HG03575 (cell line): ENCODE results near the gene MSH2.

ENCODE experiments used
- ATAC-seq: cut with Tn5 transposase; IDR thresholded peaks from one replicate; pipeline ENCODE4 v1.9.1; 2021; ENCODE audit not compliant: unreplicated experiment, insufficient number of reproducible peaks, low FRiP score; ENCODE audit errors: extremely low read depth

Gene MSH2

DNA sequence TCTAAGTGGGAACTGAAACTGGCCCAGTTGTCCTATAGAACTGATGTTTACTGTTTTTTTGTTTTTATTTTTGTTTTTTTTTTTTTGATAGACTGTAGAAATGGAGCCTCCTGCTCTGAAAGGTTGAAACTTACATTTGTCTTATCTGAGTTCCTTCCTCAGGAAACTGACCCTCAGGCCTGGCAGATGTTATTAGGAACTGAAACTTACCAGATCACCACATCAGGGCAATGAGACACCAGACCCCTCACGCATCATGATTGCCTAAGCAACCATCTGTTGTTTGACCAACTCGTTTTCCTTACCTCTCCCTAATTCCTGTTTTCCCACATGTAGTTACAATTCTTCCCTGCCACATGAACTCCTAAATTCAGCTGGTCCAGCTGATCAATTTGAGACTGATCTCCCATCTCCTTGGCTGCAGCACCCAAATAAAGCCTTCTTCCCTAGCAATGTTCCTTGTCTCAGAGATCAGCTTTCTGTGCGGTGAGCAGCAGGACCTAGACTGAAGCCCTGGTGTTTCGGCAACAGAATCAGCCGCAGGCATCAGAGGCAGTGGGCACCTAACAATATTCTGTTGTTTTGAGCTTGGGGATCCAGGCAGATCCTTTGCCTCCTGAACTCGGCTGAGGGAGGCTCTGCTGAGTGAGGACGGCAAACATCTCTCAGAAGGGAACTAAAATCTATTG, 96.8 kb downstream of the MSH2 start:
- ATAC-seq: no peak

DNA sequence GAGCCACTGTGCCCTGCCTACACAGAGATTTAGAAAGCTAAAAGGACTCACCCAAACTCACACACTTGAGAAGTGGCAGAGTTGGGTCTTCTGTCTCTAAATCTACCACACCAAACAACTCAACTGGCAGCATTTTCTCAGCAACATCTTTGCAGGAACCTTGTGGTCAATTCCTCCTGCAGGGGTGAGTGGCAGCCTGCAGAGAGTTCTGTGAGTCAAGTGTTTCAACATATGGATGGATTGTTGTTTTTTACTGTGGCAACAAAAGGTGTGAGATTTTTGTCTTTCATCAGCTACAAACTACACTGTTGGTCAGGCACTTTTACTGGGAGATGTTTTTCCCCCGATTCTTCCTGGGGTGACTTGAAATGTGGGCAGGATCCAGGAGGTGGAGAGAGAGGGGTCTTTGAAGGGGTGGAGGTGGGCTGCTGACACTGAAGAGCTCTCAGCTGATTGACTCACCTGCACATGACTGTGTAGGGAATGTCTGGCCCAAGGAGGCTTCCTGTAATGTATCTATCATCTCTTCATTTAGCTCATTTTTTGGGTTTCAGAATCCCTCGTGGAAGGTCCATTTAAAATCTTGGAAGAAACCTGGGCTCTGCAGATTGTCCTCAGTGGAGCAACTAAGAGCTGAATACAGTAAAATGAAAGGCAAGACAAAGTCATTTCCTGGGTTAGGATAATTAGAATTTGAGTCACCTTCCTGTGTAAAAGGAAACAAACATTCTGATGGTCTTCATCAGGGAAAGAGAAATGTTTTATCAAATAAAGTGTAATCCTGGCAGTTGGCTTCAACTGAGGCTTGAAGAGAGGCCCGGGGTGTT, 98.6 kb downstream of the MSH2 start:
- no peak for ATAC-seq

DNA sequence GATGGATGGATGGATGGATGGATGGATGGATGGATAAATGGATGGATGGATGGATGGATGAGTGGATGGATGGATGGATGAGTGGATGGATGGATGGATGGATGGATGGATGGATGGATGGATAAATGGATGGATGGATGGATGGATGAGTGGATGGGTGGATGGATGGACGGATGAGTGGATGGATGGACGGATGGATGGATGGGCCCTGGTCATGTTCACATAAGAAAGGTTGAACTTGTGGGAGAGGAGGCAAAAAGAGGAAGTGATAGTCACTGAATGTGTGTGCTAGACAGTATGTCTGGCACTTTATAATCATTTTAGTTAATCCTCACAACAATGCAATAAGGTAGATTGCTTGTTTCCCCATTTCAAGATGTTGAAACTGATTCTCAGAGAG, 99.5 kb downstream of the MSH2 start:
- peak; percentile 65 for ATAC-seq

DNA sequence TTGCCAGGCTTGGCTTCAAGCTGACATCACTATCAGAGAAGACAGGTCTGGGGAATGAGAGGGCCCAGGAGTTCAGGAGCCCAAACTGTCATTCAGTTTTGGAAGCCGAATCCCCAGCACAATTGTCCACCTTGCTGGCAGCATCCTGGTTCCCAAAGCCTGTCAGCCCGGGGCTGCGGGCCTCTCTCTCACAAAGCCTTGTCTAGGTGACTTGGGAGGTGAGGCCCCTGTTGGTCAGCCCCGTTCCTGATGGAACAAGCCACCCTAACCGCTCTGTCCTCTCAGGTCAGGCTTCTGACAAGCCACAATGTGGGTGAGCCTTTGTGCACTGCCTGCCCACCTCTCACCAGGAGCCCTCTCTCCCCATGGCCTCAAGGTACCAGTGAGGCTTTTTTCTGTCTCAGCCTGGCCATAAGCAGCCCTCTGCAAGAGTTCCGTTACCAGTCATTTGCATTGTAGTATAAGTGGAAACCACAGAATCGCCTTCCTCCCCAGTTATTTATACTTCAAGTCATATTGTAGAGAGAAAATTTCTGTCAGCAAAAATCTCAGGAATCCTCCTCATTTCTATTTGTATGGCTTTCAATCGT, 100.6 kb downstream of the MSH2 start:
- no peak for ATAC-seq

DNA sequence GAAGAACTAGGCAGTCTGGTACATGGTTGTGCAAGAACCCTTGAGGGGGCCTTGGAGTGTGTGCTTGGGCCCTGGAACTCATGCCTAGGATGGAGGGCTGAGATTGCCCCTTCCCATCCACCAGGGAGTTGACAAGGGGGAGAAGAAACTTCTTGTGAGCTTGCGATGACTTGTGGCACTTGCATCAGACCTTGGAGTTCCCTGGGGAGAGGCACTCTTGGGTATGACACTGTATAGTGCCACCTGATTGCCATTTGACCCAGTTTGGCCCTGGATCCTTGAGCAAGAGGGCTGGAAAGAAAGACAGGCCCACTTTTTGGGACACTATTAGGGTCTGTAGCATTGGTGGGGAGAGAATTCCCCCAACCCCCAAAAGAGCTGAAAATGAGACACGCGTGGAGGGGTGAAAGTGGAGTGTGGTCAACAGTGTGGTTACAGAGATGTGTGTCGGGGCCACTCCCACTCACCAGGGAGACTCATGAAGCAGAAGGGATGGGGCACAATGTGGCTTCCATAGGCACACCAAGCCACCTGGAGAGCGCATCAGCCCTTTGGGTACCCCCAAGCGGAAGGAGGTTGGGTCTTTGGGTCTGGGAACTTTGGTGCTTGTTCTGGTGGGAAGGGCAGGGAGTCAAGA, 101.3 kb downstream of the MSH2 start:
- ATAC-seq: no peak

DNA sequence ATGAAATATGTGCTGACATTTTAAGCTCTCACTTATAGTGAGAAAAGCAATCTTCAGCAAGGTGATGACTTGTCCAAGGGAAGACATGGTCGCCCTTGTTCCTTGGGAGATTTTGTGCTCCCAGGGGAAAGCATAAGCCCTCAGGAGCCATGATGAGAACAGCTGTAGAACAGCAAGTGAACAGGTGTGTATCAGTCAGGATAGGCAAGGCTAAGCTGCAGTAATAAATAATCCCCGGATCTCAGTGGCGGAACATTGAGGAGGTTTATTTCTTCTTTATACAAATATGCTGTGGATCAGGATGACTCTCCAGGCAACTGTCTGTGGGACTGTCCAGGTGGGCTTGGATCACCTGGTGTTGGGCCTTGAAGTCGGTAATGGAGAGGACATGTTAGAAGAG, 103.1 kb downstream of the MSH2 start:
- no peak for ATAC-seq

DNA sequence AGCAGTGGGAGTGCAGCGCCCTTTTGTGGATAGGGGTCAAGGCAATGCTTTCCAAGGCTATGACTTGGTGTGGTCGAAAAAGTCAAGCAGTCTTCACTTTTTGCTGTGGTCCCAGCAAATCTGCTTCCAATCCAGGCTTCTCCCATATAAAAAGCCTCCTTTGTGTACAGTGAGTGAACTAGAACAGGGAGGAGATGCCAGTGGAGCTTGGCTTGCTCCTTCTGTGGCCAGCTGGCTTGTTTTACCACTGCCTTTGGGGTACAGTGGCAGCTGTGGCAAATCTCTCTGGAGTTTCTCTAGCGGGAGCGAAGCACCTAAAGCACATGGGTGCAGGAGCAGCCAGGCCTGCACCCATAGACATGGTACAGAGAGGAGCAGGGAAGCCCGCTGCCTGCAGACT, 103.5 kb downstream of the MSH2 start:
- ATAC-seq: no peak

DNA sequence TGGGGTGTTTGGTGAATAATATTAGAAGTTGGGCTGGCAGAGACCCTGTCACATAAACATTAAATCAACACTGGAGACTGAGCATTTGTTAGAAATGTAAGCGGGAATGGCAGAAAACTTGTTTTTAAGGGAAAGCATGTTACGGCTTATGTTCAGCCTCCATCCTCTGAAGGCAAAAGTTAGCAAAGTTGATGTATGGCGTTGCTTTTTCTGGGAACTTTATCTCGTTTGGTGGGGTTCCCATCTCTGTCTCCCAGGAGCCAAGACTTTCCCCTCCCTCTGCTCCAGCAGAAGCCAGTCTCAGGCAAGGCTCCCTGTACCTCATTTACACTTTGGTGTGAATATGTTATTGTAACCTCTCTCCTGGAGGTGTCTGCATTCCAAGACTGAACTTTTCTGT, 105.1 kb downstream of the MSH2 start:
- ATAC-seq: no peak

DNA sequence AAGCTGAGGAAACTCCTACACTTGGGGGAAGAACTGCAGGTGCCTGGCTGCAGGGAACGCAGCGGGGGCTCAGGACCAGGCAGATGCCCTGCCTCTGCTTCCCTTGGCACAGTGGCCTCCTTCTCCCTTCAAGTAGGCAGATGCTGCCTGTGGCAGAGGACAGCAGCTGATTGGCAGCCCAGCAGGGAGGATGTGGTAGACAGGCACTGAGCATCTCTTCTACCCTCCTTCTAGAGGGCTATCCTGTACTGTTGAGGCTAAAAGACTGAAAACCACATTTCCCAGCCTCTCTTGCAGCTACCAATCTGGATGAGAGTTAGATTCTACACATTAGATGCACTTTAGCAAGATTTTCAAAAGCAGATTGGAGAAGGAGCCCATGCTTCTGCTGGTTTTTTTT, 105.7 kb downstream of the MSH2 start:
- no peak for ATAC-seq

DNA sequence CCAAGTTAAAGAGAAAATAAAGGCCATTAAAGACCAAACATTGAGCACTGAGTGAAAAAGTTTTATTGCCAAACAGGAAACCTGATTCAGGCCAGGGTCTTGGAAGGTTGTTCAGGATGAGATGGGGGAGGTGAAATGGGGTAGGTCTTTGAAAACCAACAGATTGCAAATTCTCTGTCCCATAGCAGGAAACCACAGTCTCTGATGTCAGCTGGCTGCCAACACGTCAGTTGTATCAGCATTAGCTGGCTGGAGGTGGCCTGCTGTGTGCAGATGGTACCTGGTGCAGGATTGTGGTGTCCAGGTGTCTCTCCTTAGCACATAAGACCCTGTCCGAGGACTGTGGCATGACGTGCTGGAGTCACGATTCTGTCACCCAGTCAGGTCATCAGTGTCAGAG, 106.3 kb downstream of the MSH2 start:
- no peak for ATAC-seq

DNA sequence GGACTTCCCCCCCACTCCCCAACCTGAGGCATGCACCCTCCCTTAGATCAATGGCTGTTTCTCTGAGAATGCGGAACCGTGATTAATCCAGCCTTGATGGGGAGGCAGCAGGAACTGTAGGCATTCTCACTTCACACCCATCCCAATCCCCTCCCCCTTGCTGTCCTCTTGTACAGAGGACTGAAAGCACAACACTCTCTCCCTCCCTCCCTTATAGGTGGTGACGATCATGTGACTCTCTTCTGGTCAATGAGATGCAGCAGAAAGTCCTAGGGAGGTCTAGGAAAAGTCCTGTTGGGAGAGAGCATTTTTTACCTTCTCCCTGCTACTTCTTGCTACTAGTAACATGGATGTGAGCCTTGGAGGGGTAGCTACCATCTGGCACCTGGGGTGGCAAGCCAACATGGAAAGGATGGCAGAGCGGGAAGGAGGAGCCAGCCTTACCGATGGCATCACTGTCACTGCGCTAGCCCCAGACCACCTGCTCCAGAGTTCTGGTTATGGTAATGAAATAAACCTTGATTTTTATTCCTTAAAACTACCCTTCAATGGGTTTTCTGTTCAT, 106.9 kb downstream of the MSH2 start:
- no peak for ATAC-seq

DNA sequence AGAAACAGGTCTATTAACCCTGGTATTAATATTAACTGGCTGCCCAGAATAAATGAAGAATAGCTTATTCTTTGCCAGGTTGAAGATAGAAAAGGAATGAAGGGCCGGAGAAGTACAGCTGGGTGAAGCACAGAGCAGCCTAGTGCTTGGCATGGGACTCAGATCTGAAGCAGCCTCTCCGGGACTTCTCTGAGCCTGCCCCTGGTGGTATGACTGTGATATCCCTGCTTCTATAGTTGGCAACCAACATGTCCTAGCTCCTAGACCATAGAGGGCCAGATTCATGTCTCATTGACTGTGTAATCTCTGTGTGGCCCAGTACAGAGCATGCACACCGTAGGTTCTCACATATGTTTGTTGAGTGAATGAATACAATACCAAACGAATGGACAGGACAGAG, 107.8 kb downstream of the MSH2 start:
- no peak for ATAC-seq

DNA sequence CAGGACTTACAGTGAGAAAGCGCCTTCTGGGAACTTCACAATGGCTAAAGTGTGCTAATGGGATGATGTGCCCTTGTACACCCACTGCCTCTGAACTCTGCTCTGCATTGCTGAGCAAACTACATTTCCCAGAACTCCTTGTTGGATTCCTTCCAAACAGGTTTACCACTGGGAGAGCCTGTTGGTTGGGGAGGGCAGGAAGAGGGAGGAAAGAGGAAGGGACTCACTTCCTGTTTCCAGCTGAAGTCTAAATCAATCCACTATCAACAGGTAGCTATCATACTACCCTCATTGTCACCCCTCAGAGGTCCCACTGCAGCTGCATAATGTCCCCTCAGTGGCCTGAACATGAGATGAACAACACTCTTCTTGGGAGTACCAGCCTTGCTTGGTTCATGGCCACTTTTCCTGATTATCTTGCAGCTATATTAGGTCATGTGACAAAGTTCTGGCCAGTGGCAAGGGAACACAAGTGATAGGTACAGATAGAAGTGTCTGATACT, 109.7 kb downstream of the MSH2 start:
- no peak for ATAC-seq

DNA sequence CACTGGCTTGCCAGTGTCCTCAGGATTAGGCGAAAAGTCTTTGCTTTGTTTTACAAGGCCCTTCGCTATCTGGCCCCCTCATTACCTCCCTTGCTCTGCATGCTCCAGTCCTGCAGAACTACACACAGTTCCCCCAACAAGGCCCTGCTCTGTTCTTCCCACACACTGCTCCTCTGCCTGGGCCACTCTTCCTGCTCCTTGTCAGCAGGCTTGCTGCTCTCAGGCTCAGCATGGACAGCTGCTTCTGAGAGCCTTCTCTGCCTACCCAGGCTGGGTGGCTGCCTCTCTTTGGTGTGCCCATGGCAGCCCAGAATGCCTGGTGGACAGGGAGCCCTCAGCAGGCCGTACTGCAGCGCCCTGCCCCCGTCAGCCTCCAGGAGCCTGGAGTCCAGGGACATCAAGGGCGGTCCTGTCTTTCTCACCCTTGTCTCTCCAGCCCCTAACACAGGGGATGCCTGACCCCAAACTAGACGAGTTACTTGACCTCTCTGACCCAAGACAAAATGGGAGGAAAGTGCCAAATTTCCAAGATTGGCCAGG, 111.1 kb downstream of the MSH2 start:
- no peak for ATAC-seq

DNA sequence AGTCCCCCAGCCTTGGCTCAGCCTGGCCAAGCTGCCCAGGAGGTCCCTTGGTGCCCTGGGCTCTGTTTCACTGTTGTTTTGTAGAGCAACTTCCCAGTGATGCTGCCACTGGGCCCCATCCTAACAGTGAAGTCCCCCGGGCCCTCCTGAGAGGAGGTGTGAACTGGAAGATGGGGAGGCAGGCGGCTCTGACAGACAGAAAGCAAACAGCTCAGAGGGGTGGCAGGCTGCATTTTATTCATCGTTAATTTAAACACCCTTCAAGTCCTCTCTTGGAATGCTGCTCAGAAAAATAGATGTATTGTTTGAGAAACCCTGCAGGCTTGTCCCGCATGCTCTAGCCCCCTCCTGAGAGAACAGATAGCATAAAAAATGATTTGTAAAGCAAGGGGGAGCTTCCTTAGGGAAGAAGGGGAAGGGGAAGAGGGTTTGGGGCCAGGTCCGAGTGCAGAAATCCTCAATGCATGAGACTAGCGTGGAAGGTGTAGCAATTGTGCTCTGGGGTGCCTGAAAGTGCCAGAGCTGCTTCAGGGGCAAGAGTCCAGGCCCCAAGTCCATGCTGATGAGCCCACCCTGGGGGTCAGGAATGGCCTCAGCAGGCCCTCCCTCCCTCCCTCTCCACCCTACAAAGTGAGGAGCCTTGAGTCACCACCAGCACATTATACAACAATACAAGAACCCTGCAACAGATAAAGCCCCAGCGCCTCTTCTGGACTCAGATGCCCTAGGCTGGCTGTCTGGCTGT, 113.6 kb downstream of the MSH2 start:
- no peak for ATAC-seq

DNA sequence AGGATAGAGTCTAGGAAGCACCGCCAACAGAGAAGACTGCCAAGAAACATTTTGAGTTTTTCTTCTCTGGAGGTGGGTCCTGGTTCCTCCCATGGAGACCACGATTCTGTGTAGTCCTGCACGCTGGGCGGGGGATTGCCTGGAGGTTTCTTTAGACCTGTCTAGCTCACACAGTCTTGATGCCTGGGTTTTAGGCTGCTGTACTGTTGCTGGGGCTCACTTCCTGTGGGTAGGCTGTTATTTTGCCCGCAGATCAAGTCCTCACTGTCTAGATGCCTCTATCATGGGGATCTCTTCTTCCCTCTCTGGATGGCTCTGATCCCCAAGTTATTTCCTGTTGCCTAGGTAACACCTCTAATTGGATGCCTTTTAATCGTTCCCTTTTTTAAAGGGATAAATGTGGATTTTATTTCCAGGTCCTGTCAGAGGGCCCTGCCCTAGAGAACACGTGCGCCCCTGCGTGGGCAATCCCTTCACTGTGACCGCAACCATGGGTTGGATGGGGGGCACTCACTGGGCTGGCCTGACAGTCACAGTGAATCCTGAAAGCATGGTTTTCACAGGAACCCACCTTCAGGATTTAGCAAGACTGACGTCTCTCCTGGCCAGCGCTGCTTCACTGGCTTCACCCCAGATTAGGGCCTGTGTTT, 115.7 kb downstream of the MSH2 start:
- no peak for ATAC-seq

DNA sequence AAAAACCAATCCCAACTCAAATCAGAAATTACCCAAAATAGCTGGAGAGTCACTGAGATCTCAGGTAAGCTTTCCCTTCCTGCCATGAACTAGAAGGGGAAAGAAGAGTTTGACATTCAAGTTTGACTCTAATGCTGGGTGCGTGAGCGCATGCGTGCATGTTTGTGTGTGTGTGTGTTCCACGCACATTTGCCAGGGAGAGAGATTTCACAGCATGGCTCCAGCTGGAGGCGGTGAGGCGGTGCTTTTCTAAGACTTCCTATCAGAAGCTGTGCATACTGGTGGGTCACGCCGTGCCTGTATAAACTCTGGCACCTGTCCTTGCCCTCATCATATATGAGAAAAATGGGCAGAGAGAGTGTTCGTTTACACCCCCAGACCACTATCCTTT, 116.2 kb downstream of the MSH2 start:
- no peak for ATAC-seq
